HepG2 (cell line): Measurements from ENCODE around the gene UBE2D4. TPM values are rescaled to one million over a fixed set of nuclear protein-coding genes. Genes with fewer than 3 reads are reported as not detected.

Experiments used
- AHDC1 ChIP-seq: sonication (generic); formaldehyde crosslinking; IDR thresholded peaks from 2 replicates; pipeline ENCODE4 v1.5.1; 2020; ENCODE audit warnings: mild to moderate bottlenecking, missing genetic modification reagents, borderline replicate concordance
- ARNT2 ChIP-seq: sonication (generic); formaldehyde crosslinking; IDR thresholded peaks from 2 replicates; pipeline ENCODE4 v1.8.0; 2022; ENCODE audit warnings: mild to moderate bottlenecking, low read depth, missing genetic modification reagents, moderate library complexity
- HHEX ChIP-seq: IDR thresholded peaks from 2 replicates; pipeline ENCODE4 v1.6.1; 2016; ENCODE audit warnings: control low read depth
- SIN3B ChIP-seq: fragments of 150-350 bp; IDR thresholded peaks from 2 replicates; pipeline ENCODE4 v1.6.1; 2014; ENCODE audit warnings: low read length
- ZNF296 ChIP-seq: sonication (generic); formaldehyde crosslinking; conservative IDR thresholded peaks from 2 replicates; pipeline ENCODE4 v1.5.0; 2020; ENCODE audit warnings: mild to moderate bottlenecking, missing genetic modification reagents
- ZNF510 ChIP-seq: sonication (generic); formaldehyde crosslinking; IDR thresholded peaks from 2 replicates; pipeline ENCODE4 v1.4.0; 2020; ENCODE audit warnings: low read depth, mild to moderate bottlenecking, missing genetic modification reagents
- ZNF704 ChIP-seq: sonication (generic); formaldehyde crosslinking; IDR thresholded peaks from 2 replicates; pipeline ENCODE4 v1.8.1; 2023; ENCODE audit warnings: mild to moderate bottlenecking, inconsistent platforms, moderate library complexity, missing genetic modification reagents, borderline replicate concordance
- polyA plus RNA-seq, 8 experiments: library from polyadenylated mRNA; depleted of rRNA in 3 of 8; stranded (reverse) in 7 of 8; unstranded in 1 of 8; fragments of >200 nt; fragmentation: Illumina TruSeq in 4 of 8; extraction: Trizol in 4 of 8; gene quantifications; 2 replicates each; pipeline versions ENCODE4 v1.2.1 to v1.2.3, GENCODE V29; 2011 to 2016; ENCODE audit warnings: low read depth in 4 of 8, missing spikeins in 1 of 8, mixed read lengths in 1 of 8; ENCODE audit not compliant: insufficient read depth in 1 of 8
- total RNA-seq, 5 experiments: library from RNA; depleted of rRNA; stranded (reverse); fragments of >200 nt; fragmentation: Illumina TruSeq; extraction: Trizol; gene quantifications; 2 replicates each; pipeline ENCODE4 v1.2.3, GENCODE V29; 2016; ENCODE audit warnings: low read depth in 1 of 5
- TF ChIP-seq, protein P1 (sequence below): sonication (generic); formaldehyde crosslinking; IDR thresholded peaks from 2 replicates; pipeline ENCODE4 v1.4.0; 2020; ENCODE audit warnings: low read depth, missing genetic modification reagents

The UBE2D4 gene
- total and polyA plus RNA-seq, 2 of the 13 experiments (the other 11 are each of a cell fraction or from before 2014, with no cell fraction given) = 9.9 to 16.0 TPM

DNA sequence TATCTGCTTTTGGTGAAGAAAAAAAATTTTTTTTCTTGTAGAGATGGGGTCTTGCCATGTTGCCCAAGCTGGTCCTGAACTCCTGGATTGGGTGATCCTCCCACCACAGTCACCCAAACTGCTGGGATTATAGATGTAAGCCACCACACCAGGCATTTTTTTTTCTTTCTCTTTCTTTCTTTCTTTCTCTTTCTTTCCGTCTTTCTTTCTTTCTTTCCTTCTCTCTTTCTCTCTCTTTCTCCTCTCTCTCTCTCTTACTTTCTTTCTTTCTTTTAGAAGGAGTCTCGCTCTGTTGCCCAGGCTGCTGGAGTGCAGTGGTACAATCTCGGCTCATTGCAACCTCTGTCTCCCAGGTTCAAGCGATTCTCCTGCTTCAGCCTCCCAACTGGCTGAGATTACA is 3.5 kb upstream of the UBE2D4 start (continued):
- TF ChIP-seq ARNT2 (no peak), ZNF704 (no peak), SIN3B (no peak), AHDC1 (no peak), ZNF510 (CRISPR knock-in tag) (no peak), HHEX (CRISPR knock-in tag) (no peak), ZNF296 (CRISPR knock-in tag) (no peak)
- TF ChIP-seq, protein P1, sequence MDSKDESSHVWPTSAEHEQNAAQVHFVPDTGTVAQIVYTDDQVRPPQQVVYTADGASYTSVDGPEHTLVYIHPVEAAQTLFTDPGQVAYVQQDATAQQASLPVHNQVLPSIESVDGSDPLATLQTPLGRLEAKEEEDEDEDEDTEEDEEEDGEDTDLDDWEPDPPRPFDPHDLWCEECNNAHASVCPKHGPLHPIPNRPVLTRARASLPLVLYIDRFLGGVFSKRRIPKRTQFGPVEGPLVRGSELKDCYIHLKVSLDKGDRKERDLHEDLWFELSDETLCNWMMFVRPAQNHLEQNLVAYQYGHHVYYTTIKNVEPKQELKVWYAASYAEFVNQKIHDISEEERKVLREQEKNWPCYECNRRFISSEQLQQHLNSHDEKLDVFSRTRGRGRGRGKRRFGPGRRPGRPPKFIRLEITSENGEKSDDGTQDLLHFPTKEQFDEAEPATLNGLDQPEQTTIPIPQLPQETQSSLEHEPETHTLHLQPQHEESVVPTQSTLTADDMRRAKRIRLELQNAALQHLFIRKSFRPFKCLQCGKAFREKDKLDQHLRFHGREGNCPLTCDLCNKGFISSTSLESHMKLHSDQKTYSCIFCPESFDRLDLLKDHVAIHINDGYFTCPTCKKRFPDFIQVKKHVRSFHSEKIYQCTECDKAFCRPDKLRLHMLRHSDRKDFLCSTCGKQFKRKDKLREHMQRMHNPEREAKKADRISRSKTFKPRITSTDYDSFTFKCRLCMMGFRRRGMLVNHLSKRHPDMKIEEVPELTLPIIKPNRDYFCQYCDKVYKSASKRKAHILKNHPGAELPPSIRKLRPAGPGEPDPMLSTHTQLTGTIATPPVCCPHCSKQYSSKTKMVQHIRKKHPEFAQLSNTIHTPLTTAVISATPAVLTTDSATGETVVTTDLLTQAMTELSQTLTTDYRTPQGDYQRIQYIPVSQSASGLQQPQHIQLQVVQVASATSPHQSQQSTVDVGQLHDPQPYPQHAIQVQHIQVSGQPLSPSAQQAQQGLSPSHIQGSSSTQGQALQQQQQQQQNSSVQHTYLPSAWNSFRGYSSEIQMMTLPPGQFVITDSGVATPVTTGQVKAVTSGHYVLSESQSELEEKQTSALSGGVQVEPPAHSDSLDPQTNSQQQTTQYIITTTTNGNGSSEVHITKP = no peak
